ENCODE results near the gene KLF7. TPM values are rescaled to one million over a fixed set of nuclear protein-coding genes. Genes with fewer than 3 reads are reported as not detected.

Gene KLF7
- total RNA-seq, 1 experiment from 2014 or later, result 15.4 TPM

GRCh38 chr2:207122651-207123334, 43.0 kb downstream of the KLF7 start:
- H3K9me2 ChIP-seq (ENCODE audit: insufficient read depth), result no peaks in the 10 kb centered on the region
- H3K9me3 ChIP-seq (ENCODE audit: control insufficient read depth in 1 of 2, insufficient read depth in 1 of 2, low read depth in 1 of 2, low read length in 2 of 2), result no peaks in the 10 kb centered on the region
- intact Hi-C loops (cut with micrococcal nuclease), result no loop called here
- ChIA-PET POLR2A (interaction anchor here (1.4 kb wide), 1 partner anchor 43 kb away, joined by 3 read pairs; the partner anchor contains the start of gene KLF7), CTCF (no interaction called here), RAD21 (ENCODE audit: low non-redundant PET in 1 of 2, low total read pairs in 2 of 2, uncharacterized antibody in 2 of 2, unreplicated experiment in 2 of 2) (interaction anchor here in 1 of 2 experiments (0.6 kb wide), 1 partner anchor 344 kb away, joined by 5 read pairs; no protein-coding TSS in a partner anchor)
- H2AFZ ChIP-seq (ENCODE audit: low read depth, low read length, poor library complexity, severe bottlenecking), result no peak overlapping the region
- H3K36me3 ChIP-seq (ENCODE audit: control insufficient read depth in 1 of 2, insufficient read depth in 2 of 2, low read length in 2 of 2), result no peaks in the 10 kb centered on the region
- H3K27me3 ChIP-seq (ENCODE audit: insufficient read depth, low read length), result no peaks in the 10 kb centered on the region
- TF ChIP-seq EZH2 (IDR thresholded peaks at IDR 0.05) (no peak), EZH2phosphoT487 (IDR thresholded peaks at IDR 0.05; ENCODE audit: borderline replicate concordance) (no peak), CTCF (IDR thresholded peaks at IDR 0.05 in 2 of 3, conservative IDR thresholded peaks at IDR 0.05 in 1 of 3; ENCODE audit: borderline replicate concordance in 1 of 3, insufficient read depth in 1 of 3, low read depth in 2 of 3, low read length in 2 of 3) (no peak), ELF1 (IDR thresholded peaks at IDR 0.05; ENCODE audit: borderline replicate concordance, low read depth) (no peak), POLR2A (IDR thresholded peaks at IDR 0.05; ENCODE audit: borderline replicate concordance, extremely low read depth, insufficient read depth, insufficient read length) (no peak), ZBTB33 (IDR thresholded peaks at IDR 0.05; ENCODE audit: extremely low read depth, insufficient replicate concordance, low read length) (no peak), JUND (IDR thresholded peaks at IDR 0.05) (no peak), CBX3 (IDR thresholded peaks at IDR 0.05; ENCODE audit: low read depth) (no peak), POLR2AphosphoS5 (IDR thresholded peaks at IDR 0.05; ENCODE audit: low read depth, low read length) (no peak), YY1 (IDR thresholded peaks at IDR 0.05; ENCODE audit: extremely low read depth, insufficient replicate concordance, low read depth, low read length) (no peak), SIN3A (IDR thresholded peaks at IDR 0.05; ENCODE audit: low read depth) (no peak), EGR1 (IDR thresholded peaks at IDR 0.05; ENCODE audit: low read depth) (no peak), SP1 (IDR thresholded peaks at IDR 0.05; ENCODE audit: low read depth) (no peak), RAD21 (IDR thresholded peaks at IDR 0.05; ENCODE audit: low read depth) (no peak)
- H3K4me3 ChIP-seq (replicated peaks in 1 of 2; ENCODE audit: low read depth in 1 of 2, low read length in 2 of 2), result no peak overlapping the region
- H4K20me1 ChIP-seq (ENCODE audit: insufficient read depth), result no peaks in the 10 kb centered on the region
- BruUV-seq (replicated peaks), result no TSS peak
- peak overlapping the region; percentile 48 for H3K27ac ChIP-seq (ENCODE audit: low read depth, low read length)
- no peak for ATAC-seq
- peak overlapping the region; percentile 66 for H3K4me2 ChIP-seq (ENCODE audit: low read length)
- DNase-seq (ENCODE audit: low read depth, low spot score), result no peak
- no peaks in the 10 kb centered on the region for H3K79me2 ChIP-seq (ENCODE audit: insufficient read depth, low read length)
- H3K9ac ChIP-seq (ENCODE audit: low read length), result no peak overlapping the region
- peaks cover 27 to 45% of the 10 kb centered on the region in 2 experiments for H3K4me1 ChIP-seq (ENCODE audit: control insufficient read depth in 1 of 2, insufficient read depth in 2 of 2, low read length in 2 of 2)
